HG02870 (cell line): ENCODE data around the gene IFFO2.
"Not testable (repeated sequence)": the region's sequence is repeated elsewhere in the genome, so short reads cannot be mapped to it uniquely, and the experiment has no call there.

ENCODE experiments used
- ATAC-seq: cut with Tn5 transposase; IDR thresholded peaks from one replicate; pipeline ENCODE4 v1.9.1; 2021; ENCODE audit warnings: mild to moderate bottlenecking, moderate library complexity; ENCODE audit not compliant: unreplicated experiment

IFFO2 gene

DNA sequence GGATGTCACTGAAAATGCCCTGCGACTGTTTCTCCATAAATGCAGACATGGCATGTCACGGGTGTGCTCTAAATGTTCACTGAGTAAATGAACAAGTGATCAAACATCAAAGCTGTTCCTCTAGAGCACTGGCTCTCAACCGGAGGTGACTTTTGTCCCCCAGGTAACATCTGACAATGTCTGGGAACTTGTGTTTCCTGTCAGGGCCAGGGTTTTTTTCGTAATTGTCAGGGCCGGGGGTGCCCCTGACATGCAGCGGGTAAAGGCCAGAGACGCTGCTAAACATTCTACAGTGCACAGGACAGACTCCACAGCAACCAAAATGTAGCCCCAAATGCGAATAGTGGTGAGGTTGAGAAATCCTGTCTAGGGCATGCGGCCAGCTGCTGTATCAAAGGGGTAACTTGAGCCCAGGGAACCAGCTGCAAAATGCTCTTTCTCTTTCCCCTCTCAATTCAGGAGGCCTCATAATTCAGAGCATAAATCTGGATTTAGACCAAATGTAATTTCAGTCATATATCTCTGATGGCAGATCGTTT lies 56.1 kb downstream of the IFFO2 start:
- no peak for ATAC-seq

DNA sequence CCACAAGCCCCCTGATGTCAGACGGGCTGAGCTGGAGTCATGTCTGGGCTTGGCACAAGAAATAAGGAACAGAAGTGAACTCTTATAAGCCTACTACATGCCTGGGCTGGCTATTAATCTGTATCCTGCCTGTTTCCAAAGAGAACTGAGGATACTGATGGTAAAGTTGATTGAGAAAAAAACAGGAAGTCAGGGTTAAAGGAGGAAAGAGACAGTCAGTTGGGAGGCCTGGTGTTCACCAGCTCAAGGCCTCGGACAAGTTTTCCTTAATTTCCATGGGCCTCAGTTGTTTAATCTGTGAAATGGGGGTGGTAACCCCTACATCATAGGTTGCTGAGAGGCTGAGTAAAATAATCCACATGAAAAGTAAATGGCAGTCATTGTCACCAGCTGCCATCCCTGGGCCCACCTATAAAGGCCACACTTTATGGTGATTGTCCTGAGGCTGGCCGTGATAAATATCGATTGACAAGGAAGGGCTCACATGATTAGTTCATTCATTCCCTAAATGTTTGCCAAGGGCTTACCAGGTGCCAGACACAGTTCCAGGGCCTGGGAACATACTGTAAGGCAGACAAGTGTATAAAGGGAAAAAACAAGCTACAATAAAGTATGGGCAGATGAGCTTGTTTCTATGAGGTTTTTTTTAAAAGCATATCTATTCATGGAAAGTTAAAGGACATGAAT lies 57.0 kb downstream of the IFFO2 start:
- ATAC-seq = no peak

DNA sequence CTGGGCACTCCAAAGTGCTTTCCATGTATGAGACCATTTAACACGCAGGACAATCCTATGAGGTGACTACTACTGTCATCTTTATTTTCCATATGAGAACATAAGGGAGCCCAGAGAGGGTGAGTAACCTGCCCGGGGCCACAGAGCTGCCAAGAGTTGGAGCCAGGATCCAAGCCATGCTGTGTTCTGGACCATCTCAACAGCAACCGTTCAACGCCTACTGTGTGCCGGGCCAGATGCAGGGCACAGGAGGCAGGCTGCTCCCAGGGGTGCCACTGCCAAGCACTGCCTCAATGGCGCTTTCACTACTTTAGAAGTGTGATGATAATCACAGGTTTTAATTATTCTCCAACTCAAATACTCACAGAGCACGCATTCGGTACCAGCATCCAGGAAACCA lies 57.9 kb downstream of the IFFO2 start:
- ATAC-seq = no peak

DNA sequence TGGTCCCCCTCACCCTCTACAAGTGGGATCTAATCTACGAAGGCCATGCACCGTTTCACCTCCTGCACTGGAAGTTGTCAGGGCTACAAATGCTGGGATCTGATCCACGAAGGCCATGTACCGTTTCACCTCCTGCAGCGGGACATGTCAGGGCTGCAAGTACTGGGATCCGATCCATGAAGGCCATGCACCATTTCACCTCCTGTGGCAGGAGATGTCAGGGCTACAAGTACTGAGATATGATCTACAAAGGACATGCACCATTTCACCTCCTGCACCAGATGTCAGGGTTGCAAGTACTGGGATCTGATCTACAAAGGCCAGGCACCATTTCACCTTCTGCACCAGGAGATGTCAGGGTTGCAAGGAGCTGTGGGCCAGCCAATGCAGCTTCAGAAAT lies 61.2 kb downstream of the IFFO2 start:
- no peak for ATAC-seq

DNA sequence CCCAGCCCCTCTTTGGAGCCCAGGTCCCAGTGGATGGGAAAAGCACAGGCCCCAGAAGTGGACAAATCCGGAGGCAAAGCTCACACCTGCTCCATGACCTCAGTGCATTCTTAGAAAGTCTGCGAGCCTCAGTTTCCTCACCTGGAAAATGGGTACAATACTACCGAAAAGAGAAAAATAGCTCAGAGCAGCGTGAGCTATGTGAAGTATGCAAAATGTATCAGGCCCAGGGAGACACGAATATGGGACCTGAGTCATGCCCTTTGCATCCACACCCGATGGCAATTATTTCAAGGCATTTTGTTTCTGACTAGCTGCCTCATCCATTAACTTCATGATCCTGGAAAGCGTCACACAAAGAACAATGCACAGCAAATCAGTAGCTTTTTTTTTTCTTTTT lies 63.4 kb downstream of the IFFO2 start:
- no peak for ATAC-seq

DNA sequence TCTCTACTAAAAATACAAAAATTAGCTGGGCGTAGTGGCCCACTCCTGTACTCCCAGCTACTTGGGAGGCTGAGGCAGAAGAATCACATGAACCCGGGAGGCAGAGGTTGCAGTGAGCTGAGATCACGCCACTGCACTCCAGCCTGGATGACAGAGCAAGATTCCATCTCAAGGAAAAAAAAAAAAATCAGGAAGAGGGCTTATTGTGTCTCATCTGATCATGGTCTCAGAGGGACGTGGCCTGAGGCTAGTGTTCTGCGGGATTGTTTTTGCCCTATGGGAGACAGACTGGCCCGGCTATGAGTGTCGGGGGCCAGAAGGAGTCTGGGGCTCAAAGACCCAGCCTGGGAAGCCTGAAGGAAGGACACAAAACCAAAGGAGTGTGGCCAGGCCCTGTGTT lies 64.6 kb downstream of the IFFO2 start:
- ATAC-seq = not testable (repeated sequence)

DNA sequence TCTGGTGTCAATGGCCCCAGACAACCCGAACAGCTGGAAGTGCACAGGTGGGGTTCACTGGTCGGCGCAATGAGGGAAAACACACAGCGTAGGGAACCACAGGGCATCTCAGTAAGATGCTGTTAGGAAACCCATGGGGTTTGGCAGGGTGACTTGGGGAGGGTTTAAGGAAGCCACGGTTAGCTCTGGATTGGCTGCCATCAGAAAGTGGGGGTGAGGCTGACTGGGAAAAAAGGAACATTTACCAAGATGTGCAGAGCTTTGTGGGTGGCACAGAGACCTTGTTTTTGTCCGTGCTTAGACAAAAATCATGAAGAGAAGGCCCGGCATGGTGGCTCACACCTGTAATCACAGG lies 65.1 kb downstream of the IFFO2 start:
- ATAC-seq = no peak

DNA sequence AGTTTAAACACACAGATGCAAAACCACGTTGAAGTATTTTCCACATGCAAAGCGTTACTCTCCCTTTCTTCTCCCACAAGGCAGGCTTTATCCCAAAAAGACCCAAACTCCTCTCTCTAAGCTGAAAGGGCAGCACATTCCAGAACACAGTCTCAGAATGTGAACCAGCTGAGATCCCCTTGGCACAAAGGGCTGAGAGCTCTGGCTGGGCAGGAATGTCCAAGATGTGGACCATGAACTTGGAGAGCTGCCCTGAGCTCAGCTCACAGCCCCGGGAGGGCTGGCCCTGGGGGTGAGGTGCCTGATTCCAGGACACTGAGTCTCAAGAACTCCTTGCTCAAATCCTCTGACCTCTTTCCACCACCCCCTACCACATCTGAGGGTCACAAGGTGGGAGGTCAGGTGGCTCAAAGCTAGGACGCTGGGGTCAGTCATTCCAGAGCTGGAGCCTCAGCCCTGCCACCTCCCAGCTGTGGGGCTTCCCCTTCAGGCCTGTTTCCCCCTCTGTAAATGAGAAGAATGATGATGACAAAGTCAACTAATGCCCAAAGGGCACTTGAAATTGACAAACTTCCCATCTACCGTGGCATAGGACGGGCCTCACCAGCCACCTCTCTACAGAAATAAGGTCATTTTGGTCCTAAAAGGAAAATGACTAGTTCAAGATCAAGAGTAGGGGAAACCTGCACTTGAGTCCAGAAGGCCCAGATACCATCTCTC lies 65.6 kb downstream of the IFFO2 start:
- no peak for ATAC-seq

DNA sequence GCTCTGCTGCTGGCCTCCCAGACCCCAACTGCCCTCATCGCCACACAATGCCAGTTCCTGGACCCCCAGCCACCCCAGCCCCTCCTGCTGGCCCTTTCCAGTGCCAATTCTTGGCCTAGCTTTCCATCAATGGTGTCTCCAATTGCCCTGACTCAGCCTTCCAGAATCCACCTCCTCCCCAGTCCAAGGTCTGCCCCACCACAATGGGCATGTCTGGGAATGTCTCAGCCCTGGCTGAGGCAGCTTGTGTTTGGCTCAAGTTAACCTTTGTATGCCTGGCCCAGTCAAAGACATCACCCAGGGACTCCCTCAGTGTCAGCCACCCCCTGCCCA lies 70.5 kb downstream of the IFFO2 start:
- no peak for ATAC-seq

DNA sequence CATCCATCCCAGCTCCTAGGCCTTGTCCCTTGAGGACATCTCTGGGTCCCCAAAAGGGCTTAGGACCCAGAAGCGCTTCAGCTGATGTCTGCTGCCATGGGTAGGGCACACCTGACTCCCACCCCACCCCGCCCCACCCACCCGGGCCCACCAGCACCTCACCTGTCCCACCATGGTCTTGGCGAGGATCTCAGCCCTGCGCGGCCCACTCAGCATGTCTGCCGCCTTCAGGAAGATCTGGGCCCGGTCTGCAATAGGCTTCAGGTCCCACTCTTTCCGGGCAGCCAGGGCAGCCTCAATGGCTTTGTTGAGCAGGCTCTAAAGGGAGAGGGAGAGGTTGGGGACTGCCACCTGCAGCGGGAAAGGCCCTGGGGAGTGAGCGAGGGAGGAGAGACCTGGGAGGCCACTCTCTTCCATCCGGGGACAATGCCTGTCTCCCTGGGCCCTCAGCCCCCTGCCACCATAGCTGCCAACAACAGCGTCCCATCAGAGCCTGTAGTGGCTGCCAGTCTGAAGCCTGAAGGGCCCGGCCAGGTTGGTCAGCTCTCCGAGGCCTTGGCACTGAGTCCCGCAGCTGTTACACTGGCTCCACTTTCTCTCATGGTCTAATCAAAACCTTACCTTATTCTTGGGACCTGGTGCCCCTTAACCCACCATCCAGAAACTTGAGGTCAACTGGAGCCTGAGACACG lies 71.0 kb downstream of the IFFO2 start:
- no peak for ATAC-seq

DNA sequence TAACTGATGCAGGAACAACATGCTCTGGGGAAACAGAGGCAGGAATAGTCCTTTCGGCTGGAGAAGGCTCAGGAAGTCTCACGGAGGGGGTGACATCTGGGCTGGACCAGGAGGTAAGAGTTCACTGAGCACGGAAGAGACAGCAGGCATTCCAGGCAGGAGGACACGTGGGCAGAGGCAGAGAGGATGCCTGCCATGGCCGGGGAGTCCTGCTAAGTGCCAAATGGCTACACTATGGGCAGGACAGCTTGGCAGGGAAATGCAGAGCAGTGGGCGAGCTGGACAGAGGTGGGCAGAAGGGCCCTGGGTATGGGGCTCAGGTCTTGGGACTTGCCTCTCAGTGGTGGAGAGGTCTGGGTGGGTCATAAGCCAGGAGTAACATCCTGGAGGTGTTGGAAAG lies 71.7 kb downstream of the IFFO2 start:
- ATAC-seq = no peak

DNA sequence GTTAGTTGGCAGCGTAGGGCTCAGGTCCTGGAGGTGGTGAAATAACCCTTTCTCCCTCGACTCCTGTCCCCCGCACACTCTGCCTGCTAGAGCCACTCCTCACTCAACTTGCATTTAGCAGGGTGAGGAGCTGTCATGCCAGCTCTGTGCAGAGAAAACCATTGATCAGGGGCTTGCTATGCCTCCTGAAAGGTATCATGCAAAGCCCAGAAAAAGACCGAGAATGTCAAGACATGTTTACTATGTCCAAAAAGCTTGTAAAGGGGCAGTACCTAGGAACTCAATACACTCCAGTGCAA lies 72.1 kb downstream of the IFFO2 start:
- ATAC-seq = no peak

DNA sequence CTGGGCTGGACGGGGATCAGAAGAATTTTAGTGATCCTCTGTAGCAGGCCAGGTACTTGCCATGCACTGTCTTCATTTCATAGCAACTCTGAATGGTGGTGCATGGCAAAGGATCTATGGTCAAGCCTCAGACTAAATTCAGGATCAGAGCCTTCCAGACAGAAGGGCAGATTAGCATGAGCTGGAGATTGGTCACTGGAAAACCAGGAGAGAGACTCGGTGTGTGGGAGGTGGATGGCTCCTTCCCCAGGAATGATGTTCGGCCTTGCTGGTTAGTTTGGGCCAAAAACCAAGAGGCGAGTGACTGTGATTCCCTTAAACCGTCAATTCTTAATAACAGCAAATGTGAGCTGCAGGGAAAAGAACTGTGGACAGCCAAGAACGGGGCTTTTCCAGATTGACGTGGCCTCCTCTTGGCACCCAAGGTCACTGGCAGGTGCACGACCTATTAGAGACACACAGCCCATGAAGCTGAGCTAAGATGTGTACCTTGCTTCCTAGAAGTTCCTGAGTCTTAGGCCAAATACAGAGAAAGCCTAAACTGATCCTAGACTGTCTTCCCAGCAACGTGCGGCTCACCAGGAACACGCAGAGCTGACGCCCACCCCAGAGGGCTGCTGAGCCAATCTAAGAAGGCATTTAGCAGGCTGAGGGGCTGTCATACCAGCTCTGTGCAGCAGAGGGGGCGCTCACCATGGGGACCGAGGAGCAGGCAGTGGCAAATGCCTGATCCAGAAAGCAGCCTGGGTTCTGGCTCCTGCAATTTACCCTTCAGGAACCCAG lies 72.6 kb downstream of the IFFO2 start:
- no peak for ATAC-seq

DNA sequence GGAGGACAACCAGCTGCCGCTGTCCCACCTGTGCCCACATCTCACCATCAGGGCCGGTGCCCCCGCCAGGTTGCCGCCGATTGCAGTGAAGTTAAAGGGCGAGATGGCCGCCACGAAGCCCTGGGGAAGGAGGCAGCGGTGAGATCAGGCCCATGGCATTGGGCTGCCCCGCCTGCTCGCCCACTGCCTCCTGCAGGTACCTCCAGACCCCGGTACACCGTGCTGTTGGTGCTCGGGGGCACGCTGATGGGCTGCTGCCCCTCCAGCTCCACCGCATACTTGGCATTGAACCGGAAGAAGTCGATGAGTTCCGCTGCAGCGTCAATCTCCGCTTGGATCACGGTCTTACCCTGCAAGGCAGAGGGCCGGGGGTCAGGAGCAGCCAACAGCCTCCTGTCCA lies 73.4 kb downstream of the IFFO2 start:
- ATAC-seq = no peak

DNA sequence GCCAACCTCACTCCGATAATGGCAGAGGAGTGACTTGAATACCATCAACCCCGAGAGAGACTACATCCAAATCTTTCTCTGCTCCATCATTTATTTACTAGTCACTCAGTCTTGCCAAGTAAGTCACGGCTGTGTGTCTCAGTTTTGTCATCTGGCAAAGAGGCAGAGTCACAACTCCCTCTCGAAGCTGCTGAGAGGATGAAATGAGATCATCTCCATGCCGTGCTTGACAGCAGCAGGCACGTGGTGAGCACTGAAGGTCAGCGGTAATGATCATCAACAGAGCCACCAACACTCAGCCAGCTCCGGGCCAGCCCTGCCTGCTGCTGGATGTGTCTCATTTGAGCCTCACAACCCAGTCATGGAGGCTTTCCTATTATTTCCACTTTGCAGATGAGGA lies 74.0 kb downstream of the IFFO2 start:
- ATAC-seq = no peak

DNA sequence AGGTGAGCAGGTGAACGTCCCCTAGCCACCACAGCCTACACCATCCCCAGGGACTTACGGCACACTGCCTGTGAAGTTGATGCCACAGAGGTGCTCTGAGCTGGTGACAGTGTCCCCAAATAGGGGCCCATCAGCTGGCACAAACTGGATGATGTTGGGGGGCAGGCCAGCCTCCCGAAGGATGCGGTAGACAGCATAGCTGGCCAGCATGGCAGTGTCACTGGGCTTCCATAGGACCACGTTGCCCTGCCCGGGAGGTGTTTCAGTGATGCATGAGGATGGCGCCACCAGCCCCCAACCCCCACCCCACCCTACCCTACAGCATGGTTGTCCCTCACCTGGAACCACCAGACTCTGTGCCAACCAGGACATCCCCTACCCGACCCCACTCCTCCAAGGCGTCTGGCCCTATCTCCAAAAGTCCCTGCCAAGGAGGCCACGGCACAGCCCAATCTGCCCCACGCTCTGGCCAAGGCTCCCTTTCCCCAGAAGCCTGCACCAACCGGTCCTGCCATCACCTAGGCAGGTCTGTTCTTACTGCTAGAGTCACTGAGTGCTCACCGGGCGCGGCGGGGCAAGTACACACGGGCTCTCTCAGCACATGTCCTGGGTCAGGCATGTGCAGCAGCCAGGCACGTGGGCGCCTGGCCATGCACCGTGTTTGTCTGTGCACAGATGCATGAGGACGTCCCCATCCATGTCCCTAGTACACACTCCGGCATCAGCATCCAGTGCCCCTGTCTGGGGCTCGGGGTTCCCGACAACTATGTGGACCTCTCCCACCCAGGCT lies 74.6 kb downstream of the IFFO2 start:
- no peak for ATAC-seq

DNA sequence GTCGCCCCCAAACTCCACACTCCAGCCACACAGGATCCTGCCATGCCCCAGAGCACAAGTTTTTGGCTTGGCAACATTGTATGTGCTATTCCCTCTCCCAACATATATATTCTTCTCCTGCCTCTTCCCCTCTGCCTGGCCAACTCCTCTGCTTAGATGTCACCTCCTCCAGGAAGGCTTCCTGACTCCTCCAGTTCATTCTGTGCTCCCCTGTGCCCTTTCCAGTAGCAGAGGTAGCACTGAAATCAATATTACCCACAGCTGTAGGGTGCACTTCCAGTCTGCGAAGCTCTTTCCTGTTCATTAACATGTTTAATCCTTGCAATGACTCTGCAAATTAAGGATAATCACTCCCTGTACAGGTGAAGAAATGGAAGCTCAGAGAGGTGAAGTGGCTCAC lies 75.3 kb downstream of the IFFO2 start:
- no peak for ATAC-seq

DNA sequence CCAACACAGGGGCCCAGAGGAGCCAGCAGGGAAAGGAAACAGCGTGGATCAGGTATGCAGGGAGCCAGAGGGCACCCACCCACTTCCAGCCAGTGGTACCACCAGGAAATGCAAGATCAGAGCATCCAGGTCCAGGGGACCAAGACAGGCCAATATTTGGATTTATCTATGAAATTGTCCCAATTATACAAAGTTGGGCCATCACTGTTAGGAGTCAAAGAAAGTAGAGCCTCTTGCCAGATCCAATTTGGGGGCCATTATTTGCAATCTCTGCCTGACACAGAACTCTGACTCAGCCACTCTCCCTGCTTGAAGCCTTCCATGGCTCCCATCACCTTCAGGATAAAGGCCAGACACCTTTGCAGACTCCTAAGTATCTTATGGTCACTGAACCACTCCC lies 75.9 kb downstream of the IFFO2 start:
- no peak for ATAC-seq

DNA sequence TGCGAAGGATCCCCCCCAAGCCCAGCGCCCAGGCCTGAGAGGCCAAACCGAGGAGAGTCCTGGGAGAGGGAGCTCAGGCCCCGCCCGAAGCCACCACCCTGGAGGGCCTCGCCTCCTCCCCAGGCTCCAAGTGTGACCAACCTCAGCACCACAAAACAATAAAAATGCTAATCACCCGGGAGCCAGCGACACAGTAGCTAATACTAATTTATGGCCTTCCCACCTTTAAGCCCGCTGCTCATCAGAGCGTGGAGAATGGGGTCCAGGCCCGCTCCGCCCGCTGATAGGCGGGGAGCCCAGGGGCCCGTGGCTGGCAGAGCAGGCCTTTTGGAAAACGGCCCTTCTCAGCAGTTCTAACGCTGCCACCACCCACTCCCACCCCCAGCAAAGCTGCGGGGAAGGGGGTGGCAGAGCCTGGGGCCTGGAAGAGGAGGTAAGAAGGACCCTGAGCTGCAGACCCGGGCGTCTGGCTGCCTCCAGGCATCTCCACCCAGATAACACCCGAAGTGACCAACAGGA lies 76.6 kb downstream of the IFFO2 start:
- ATAC-seq = no peak

DNA sequence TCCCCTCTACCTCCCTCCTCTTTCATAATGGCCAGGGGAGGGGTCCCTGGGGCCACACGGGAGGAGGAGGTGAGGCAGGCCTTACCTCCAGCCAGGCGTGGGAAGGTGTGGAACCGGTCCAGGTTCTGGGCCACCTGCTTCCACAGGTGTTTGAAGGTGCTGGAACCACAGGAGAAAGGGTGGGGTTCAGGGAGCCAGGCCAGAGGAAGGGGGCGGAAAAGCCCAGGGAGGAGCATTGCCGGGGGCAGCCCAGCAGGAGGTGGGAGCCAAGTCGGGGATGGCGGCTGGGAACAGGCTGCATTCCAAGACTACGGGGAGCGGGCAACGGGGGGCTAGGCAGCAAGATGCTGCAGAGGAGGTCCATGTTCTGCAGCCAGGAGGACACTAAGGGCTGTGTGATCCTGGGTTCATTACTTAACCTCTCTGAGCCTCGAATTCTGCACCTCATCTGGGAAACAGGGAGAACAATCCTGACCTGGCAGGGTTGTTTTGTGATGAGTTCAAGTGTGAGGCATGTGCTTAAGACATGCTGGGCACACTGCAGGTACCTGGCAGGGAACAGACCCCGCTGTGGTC lies 77.2 kb downstream of the IFFO2 start:
- no peak for ATAC-seq
